ENCODE data around the gene GPX4. TPM values are rescaled to one million over a fixed set of nuclear protein-coding genes. Genes with fewer than 3 reads are reported as not detected.

The GPX4 gene, protein sequence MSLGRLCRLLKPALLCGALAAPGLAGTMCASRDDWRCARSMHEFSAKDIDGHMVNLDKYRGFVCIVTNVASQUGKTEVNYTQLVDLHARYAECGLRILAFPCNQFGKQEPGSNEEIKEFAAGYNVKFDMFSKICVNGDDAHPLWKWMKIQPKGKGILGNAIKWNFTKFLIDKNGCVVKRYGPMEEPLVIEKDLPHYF
- 451 and 456 TPM in 2 replicates for total RNA-seq

DNA sequence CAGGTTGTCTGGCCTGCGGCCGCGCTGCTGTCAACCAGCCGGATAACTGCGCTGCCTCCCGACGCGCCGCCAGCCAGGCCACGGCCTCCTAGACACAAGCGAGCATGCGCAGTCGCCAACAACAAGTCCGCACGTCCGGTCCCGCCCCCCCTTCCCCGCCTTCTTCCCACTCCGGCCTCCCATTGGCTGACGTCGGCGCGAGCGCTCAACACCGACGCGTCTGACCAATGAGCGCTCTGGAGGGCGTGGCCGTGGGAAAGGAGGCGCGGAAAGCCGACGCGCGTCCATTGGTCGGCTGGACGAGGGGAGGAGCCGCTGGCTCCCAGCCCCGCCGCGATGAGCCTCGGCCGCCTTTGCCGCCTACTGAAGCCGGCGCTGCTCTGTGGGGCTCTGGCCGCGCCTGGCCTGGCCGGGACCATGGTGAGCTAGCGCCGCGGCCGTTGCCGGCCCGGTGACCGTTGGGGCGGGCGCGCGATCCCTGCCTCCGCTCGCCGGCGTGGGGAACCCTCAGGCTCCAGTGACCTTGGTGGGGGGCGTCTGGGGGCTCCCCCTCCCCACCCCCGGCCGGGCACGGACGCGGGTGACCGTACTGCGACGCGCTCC is at the start of gene GPX4:
Gene GPX4 (plus strand): TSS at position 287 of the 603 bp plus-strand sequence. CDS start 50 bp downstream, at position 337.

DNA sequence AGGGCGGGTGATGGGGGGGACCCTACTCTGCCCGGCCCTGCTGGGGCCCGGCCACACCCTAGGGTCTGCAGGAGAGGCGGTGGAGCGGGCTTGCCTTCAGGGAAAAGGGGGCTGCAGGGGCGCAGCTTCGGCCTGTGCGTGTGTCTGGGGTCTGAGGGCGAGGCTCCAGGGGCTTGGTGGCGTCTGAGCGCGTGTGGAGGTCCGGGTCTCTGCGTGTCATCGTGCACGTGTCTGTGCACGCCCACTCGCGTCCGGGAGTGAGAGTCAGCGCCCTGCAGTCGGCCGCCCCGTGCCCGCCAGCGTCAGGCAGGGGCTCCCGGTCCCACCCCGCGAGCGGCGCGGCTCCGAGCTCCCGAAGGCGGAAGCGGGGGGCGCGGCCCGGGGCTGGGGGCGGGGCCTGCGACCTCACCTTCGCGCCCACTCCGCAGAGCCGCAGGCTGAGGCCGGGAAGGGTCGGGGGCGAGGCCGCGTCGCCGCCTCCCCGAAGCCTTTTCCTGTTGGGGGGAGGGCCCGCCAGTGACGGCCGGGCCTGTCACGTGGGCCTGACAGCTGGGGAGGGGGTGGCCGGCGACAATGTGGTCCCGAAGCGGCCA is 37.0 kb upstream of the GPX4 start, which contains the start of gene ARHGAP45:
Gene ARHGAP45 (plus strand): TSS at position 420 of the 593 bp plus-strand sequence. CDS start 239 bp downstream, outside the sequence.

DNA sequence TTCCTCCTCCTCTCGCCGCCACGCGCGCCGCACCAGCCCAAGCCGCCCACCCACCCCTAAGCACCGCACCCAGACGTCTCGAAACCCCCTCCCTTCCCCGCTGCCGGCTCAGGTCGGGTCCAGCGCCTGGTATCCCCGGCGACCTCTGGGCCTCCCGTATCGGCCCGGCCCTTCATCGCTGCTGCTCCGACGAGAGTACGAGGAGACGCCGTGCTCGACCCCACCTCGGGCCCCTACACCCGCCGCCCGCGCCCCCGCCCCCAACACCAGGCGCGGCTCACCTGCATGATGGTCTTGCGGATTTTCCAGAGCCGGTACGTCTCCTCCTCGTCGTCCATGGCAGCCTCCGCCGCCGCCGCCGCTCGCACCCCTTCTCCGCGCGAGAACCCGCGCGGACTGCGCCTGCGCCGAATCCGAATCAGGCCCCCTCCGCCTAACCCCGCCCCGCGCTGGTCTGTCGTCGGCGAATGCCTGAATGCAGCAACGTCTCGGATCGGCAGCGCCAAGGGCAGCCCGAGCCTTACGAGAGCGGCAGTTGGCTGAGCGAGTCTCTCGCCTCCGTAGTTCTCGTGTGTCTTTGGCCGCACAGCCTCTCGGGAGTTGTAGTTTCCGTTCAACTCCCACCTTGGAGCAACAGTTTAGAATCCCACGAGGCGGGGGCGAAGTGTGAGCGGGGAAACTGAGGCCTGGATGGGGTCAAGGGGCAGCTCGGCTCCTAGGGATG is 8.7 kb upstream of the GPX4 start, which contains the start of gene POLR2E:
Gene POLR2E (minus strand): TSS at position 398 of the 724 bp plus-strand sequence. CDS start 60 bp downstream, at position 338.

Other genes starting within 250 kb of the GPX4 start
- 1.9 and 2.1 TPM in 2 replicates for gene CFD, start 244.3 kb upstream of the GPX4 start, total RNA-seq
- gene MED16, start 210.8 kb upstream of the GPX4 start, total RNA-seq = 16.5 and 20.4 TPM in 2 replicates
- gene RNU6-9, start 210.5 kb upstream of the GPX4 start, total RNA-seq = not detected in 2 replicates
- 28.9 and 34.1 TPM in 2 replicates for gene R3HDM4, start 190.8 kb upstream of the GPX4 start, total RNA-seq
- 0.13 TPM in 1 of 2 replicates, not detected in the other for gene KISS1R, start 186.7 kb upstream of the GPX4 start, total RNA-seq
- 5.6 and 7.1 TPM in 2 replicates for gene ARID3A, start 178.0 kb upstream of the GPX4 start, total RNA-seq
- 27.6 and 41.2 TPM in 2 replicates for gene WDR18, start 119.6 kb upstream of the GPX4 start, total RNA-seq
- 0.13 and 0.65 TPM in 2 replicates for gene GRIN3B, start 103.6 kb upstream of the GPX4 start, total RNA-seq
- gene TMEM259, start 82.9 kb upstream of the GPX4 start, total RNA-seq = 47.1 and 52.4 TPM in 2 replicates
- not detected in 2 replicates for gene RNU6-2, start 82.5 kb upstream of the GPX4 start, total RNA-seq
- 240 and 261 TPM in 2 replicates for gene CNN2, start 77.4 kb upstream of the GPX4 start, total RNA-seq
- gene ABCA7, start 63.9 kb upstream of the GPX4 start, total RNA-seq = 4.7 and 5.6 TPM in 2 replicates
- gene ARHGAP45, start 36.8 kb upstream of the GPX4 start, total RNA-seq = 0.32 and 0.39 TPM in 2 replicates
- gene POLR2E, start 8.6 kb upstream of the GPX4 start, total RNA-seq = 77.0 and 86.9 TPM in 2 replicates
- 71.2 and 86.9 TPM in 2 replicates for gene SBNO2, start 70.3 kb downstream of the GPX4 start, total RNA-seq
- 65.6 and 69.0 TPM in 2 replicates for gene STK11, start 101.8 kb downstream of the GPX4 start, total RNA-seq
- 2.0 and 3.6 TPM in 2 replicates for gene CBARP, start 134.0 kb downstream of the GPX4 start, total RNA-seq
- gene ATP5F1D, start 137.8 kb downstream of the GPX4 start, total RNA-seq = 11.0 and 14.5 TPM in 2 replicates
- 16.9 and 18.4 TPM in 2 replicates for gene MIDN, start 144.6 kb downstream of the GPX4 start, total RNA-seq
- 322 and 371 TPM in 2 replicates for gene CIRBP, start 165.3 kb downstream of the GPX4 start, total RNA-seq
- gene FAM174C, start 171.5 kb downstream of the GPX4 start, total RNA-seq = 16.3 and 17.4 TPM in 2 replicates
- not detected in 2 replicates for gene EFNA2, start 181.9 kb downstream of the GPX4 start, total RNA-seq

All from articular chondrocyte of knee joint (primary cell).